ENCODE measurements around the gene FNBP1.

- TF ChIP-seq CTCF (IDR thresholded peaks at IDR 0.05; ENCODE audit: insufficient read depth, low read length) (no peak), POLR2AphosphoS5 (IDR thresholded peaks at IDR 0.05; ENCODE audit: low read depth) (no peak), GABPA (IDR thresholded peaks at IDR 0.05; ENCODE audit: low read depth) (no peak)
Observed at GRCh38 chr9:130023994-130024596, 18.9 kb downstream of the FNBP1 start.
